Measurements from ENCODE around the gene EDEM2. TPM values are rescaled to one million over a fixed set of nuclear protein-coding genes. Genes with fewer than 3 reads are reported as not detected.
"Not testable (repeated sequence)": the region's sequence is repeated elsewhere in the genome, so short reads cannot be mapped to it uniquely, and the experiment has no call there.

The EDEM2 gene
- polyA plus RNA-seq, 10 donors = 7.7 to 10.2 (median 8.8) TPM

DNA sequence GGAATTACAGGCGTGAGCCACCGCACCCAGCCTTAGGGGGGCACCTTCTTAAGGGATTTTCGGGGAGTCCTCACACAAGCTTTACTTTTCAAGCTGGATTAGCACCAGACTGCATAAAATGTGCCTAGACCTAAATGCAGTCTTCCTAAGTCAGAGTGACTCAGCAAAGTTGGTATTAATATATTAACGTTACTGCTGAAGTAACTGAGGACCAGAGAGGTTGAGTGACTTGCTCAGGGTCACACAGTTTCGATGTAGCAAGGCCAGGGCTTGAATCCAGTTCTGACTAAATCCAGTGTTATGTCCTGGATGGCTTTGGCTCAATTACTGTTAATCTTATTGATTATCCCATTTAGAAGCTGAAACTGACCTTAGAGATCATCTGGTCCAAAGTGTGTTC, 13.4 kb downstream of the EDEM2 start:
- no peak for DNase-seq

DNA sequence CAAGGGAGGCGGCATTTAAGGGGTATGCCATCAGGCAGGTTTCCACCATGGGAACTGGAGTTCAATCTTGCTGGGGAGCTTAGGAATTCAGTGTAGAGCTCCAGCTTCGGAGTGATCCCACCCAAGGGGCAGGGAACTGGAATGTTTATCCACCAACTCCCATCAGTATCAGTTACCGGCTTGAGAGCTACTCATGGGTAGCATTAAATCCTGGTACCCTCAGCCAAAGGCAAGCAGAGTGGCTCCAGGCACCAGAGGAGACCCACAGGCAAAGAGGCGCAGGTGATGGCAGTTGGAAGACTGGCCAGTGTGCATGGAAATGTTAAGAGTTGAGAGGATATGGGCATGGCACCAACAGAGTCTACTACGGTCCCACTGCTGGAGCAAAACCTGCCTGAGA, 14.1 kb downstream of the EDEM2 start:
- DNase-seq = no peak

DNA sequence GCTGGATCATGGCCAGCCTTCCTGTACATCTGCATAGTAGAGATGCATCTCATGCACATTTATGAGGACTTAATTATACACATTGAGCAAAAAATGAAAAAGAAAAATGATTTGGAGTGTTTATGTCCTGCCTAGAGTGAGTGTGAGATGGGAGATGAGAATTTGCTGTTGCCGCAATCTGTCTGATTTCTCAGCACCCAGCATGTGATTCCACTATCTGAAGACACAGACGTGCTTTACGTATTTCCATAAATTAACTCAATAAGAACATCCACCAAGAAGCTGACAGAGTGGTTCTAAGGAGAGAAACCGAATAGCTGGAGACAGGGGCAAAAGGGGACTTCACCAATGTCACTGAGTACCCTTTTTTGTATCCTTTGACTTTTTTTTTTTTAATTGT, 15.2 kb downstream of the EDEM2 start:
- DNase-seq = no peak

DNA sequence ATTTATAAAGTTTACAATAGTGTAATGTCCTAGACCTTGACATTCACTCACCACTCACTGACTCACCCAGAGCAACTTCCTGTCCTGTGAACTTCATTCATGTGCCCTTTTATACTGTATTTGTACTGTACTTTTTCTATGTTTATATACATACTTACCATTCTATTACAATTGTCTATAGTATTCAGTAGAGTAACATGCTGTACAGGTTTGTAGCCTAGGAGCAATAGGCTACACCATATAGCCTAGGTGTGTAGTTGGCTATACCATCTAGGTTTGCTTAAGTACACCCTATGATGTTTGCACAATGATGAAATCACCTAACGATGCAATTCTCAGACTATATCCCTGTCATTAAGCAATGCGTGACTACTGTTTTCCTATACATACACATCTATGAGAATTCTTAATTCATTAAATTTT, 17.5 kb downstream of the EDEM2 start:
- no peak for DNase-seq

DNA sequence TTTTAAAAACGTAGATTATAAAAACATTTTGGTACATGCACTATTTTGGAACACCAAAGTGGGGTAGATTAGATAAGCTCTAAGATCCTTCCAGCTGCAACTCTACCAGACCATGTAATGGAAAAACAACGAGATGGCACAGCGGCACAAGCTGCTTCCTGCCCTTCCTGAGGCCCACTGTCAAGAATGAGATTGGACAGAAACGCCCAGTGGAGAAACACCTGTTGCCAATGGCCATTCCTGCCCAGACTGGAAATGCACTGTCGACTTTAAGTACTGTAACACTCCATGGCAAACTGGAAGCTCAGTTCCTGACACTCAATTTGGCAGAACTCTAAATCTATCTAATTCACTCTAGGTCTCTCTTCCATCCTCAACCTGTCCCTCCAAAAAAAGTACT, 21.4 kb downstream of the EDEM2 start:
- DNase-seq = no peak

DNA sequence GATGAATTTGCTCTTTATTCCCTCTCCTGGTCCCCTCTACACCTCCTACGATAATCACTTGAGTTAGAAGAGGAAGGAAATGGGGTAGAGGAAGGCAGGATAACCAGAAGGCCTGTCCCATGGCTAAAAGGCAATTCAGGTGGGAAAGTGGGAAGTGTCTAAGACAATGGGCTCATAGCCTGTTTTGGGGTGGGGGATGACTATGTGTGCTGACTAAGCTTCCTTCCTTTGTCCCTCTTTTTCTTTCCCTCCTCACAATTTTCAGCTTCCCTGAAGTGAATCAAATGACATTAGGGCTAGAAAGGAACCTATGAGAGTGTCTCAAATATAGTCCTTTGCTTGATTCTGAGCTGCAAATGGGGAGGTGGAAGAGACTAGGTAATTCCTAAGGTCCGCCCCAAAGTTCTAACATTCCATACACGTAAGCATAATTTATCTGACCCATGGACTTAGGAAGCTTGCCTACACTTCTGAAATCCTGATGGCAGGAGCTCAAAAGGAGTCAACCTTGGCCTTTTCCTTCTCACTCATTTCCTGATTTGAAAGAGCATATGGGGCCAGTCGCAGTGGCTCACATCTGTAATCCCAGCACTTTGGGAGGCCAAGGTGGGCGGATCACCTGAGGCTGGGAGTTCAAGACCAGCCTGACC, 24.3 kb downstream of the EDEM2 start:
- no peak for DNase-seq

DNA sequence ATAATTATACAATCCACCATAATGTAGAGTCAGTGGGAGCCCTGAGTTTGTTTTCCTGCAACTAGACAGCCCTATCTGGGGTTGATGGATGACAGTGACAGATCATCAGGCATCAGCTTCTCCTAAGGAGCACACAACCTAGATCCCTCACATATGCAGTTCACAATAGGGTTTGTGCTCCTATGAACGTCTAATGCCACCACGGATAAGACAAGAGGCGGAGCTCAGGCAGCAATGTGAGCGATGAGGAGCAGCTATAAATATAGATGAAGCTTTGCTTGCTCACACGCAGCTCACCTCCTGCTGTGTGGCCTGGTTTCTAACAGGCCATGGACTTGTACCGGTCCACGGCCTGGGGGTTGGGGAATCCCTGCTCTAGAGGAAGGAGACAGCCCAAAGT, 25.9 kb downstream of the EDEM2 start:
- no peak for DNase-seq

DNA sequence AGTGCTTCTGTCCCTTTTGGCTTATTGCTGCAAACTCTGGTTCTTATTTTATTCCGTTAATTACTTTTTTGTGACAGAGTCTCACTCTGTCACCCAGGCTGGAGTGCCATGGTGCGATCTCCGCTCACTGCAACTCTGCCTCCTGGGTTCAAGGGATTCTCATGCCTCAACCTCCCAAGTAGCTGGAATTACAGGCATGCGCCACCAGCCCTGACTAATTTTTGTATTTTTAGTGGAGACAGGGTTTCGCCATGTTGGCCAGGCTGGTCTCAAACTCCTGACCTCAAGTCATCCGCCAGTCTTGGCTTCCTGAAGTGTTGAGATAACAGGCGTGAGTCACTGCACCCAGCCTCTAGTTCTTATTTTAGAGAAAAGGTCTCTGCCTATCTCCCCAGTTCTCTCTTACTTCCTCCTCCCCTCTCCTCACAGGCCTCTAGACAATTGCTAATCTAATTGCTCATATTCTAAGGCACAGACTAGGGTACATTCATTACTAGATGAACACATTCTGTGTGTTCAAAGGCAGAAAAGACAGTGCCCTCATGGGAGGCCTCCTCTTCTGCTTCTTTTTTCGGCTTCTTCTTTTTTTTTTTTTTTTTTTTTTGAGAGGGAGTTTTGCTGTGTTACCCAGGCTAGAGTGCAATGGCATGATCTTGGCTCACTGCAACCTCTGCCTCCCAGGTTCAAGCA, 27.0 kb downstream of the EDEM2 start:
- no peak for DNase-seq

DNA sequence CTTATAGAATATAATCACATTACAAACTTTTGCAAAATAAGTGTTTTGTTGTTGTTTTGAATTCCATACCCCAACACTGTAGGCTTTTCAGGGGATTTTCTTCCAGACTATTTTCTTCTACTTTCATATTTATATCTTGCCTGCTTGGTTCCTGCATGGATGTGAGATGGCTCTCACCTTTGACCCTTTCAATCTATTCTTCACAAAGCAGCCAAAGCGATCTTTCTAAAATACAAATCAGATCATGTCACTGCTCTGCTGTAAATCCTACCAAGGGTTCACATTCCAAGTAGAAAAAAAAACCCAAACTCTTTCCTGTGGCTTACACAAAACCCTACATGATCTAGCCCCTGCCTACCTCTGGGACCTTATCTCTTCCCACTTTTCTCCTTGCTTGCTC, 29.5 kb downstream of the EDEM2 start:
- DNase-seq = peak in 1 of 3 donors; percentile 9

DNA sequence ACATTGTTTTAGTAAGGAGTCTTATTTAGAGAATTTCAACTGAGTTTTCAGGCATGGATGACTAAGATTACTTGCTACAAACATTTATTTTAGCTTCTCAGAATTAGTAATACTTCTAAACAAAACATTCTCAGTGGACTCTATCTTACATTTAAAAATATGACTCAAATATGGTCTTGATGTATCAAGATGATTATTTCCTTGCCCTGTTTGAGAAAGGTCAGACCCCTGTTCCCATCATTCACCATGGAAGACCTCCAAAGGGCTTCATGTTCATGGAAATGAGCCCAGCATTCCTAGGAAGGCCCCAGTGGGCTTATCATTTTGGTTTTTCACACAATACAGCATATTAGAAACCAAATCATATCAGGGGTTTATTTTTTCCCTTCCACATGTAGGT, 29.9 kb downstream of the EDEM2 start:
- DNase-seq = peak in 2 of 3 donors; percentile 28 to 51

DNA sequence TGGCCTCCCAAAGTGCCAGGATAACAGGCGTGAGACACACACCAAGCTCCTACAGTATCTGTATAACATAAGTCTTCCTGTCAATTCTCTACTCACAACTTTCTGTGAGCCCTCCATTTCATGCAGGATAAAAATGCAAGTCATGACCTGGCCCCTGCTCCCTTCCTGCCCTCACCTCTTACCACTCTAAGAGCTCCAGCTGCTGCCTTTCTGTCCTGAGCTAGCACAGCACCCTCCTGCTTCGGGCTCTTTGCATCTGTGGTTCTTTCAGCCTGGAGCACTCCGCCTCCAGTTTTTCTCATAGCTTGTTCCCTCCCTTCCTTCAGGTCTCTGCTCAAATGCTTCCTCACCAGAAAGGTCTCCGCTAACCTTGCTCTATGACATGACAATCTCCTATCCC, 30.9 kb downstream of the EDEM2 start:
- no peak for DNase-seq

DNA sequence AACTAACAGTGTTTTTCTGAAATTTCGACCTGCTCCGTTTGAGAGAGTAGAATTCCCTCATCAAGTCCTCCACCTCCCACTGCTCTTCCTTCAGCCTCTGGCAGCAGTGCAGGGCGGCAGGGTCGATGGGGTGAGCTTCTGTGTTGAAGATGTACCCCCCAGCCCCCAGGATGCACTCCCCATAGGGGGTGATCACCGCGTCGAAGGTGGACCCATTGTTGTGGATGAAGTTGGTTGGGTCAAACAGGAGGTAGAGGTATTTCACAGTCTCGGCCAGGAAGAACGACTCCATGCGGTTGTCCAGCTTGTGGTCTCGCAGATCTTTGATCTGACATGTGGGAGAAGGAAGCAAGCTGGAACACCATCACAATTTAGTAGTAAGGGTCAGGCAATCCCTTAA, 31.5 kb downstream of the EDEM2 start:
- DNase-seq = no peak

DNA sequence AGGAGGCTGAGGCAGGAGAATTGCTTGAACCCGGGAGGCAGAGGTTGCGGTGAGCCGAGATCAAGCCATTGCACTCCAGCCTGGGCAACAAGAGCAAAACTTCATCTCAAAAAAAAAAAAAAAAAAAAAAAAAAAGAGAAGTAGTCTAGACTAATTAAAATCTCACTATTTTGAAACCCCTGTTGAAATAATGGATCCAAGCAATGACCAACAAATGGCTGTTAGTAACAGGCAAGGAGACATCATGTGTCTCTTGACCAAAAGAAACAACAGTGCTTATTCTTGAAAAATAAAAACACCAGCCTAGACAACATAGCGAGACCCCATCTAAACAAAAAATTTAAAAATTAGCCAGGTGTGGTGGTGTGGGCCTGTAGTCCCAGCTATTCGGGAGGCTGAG, 34.9 kb downstream of the EDEM2 start:
- not testable (repeated sequence) for DNase-seq

DNA sequence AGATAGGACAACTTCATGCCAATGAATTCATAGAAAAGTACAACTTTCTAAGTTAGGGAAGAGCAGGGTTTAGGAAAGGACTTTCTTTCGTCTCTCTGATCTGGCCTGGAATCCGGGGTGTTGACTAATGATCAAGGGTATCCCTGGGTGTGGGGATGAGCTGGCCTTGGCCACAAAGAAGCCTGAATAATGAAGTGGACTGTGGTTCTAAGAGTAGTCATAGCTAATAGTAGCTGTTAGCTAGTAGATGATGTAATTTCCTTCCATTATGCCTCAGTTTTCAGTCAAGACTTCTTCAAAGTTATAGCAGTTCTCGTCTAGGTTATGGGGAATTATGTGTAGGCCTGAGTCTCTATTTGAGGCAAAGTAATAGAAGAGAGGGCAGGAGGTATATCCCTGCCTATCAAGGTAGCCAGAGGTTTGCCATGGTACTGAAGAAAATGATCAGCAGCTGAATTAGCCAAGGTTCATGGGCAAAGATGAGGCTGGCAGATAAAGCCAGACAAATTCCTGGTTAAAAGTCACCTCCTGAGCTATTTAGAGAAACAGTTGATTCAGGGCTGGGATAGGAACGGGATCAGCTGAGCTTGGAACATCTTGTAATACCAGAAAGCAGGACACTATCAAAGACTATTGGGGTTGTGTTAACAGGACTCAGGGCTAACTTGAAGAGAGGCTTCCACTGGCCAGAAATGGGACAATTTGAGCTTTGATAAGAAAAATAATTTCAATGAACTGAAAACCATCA, 35.8 kb downstream of the EDEM2 start:
- peak in 1 of 3 donors; percentile 32 for DNase-seq

DNA sequence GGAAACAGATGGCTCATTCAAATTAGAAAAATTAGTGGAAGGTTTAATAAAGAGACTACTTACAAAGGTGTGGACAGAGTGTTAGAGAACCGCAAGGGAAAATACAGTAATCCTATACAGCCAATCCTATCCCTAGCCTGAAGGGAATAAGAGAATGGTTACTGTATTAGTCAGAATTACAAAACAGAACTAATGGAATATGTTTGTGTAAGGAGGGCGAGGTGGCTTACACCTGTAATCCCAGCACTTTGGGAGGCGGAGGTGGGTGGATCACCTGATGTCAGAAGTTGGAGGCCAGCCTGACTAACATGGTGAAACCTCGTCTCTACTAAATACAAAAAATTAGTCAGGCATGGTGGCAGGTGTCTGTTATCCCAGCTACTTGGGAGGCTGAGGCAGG, 38.2 kb downstream of the EDEM2 start:
- no peak for DNase-seq

DNA sequence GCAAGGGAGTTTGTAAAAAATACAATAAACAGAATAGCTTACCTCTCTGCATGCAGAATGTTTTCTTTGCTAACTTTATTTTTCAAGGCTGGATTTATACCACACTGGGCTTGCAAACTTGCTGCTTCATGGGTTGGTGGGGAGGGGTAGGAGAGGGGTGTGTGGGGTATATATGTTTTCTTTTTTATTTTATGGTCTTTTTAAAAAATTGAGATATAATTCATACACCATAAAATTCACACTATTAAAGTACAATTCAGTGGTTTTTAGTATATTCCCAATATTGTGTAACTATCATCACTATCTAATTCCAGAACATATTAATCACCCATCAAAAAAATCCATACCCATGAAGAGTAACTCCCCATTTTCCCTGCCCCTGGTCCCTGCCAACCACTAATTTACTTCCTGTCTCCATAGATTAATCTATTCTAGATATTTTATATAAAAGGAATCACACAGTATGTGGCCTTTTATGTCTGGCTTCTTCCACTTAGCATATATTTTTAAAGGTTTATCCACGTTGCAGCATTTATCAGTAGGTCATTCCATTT, 40.2 kb downstream of the EDEM2 start:
- DNase-seq = no peak

DNA sequence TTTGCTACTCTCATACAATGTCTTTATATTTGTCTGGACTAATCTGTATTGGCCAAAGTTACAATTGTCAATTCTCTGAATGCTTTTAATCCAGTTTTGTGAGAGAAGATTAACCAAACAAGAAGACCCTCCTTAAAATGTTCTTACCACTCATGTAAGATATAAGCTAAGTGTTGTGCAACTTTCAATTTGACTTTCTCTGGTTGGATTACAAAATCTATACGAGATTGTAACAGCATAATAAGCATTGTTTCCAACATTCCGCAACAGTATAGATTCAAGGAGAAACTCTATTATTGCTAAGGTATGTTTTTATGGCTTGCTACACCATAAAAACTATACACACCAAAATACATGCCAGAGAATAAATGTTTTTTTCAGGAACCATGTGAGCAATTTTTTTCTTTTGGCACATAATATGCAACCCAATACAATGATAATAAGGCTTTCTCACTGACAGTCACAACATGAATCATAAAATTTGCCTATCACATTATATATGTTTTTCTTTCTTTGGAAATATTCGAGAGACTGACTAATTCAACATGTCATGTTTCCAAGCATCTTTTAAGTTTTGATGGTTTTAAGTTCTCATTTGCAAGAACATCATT, 42.3 kb downstream of the EDEM2 start:
- no peak for DNase-seq

DNA sequence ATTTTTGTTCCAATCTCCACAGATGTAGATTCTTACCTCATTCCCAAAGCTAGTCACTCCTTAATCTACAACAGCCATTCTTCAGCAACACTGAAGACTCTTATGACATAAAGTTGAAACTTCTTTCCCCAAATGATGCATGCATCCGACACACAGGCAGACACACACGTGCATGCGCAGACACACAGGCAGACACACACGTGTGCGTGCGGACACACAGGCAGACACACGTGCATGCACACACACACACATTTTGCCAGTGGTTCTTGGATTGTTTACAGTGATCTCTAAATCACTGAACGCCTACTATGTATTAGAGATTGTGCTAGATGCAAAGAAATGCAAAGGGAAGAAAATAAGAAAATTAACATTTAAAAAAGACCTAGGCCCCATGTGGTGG, 45.5 kb downstream of the EDEM2 start:
- DNase-seq = no peak

DNA sequence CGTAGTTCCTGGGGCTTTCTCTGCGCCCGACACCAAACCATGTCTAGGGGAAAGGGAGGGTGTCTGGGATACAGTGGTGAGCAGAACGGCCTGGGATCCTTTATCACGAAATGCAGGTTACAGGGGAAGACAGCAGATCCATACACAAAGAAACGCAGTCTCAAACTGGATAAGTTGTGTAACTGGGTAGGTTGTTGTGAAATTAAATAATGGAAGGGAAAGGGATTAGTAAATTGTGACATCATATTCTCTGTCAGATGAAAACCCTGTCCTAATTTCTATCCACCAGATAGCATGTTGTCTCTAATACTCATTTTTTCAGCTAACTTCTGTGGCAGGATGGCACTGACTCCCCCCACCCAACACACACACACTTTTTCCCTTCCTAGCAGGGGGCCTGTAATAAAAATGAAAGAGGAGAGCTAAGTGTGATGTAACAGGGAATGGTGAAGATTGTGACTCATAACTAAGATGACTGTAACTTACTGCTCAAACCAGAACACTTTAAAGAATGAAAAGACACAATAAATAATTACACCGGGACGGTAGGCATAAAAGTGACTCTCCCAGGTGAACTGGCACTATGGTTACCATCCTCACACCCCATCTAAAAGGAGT, 53.8 kb downstream of the EDEM2 start:
- peak in 1 of 3 donors; percentile 42 for DNase-seq

DNA sequence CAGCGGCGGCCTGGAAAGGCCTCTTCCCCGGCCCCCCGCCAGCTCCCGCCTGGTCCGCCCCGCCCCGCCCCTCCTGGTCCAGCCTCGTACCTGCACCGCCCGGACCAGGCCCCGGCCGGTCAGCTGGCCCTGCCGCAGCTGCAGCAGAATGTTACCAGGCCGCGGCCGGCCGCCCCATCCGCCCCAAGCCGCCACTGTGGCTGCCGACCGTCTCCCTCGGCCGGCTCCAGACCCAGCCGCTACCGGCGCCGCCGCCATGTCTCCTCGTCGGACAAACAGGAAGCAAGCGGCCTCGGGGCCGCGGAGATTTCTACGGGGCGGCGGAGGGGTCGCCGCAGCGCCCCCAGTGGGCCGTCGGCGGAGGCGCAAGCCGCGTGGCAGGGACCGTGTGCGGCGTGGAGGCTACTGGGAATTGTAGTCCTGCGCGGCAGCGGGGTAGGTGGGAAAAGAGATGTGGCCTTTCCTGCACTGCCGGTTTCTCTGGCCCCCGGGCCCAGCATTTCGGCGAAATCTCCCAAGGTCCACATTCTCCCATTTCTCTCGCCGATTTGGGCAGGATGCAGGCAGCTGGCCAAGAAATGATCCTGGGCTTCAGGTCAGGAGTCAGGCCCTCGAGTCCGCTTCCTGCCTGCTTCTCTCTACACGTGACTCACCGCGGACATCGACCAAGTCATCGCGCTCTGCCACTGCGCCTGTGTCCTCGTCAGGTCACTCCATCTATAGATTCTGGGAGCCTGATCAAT, 54.4 kb downstream of the EDEM2 start, which contains the start of gene TRPC4AP:
TRPC4AP (minus strand) TSS at position 284 of the 743 bp plus-strand sequence; CDS start at position 258, 26 bp downstream.
- DNase-seq = peak; percentile 93 to 98 (median 95)
